HT-29 (cell line): ENCODE results near the gene NMT2. TPM values are rescaled to one million over a fixed set of nuclear protein-coding genes. Genes with fewer than 3 reads are reported as not detected.
A peak's percentile ranks its signal among the peaks of the same experiment; 100 is the strongest.

Experiments
- DNase-seq: peaks from one replicate; pipeline ENCODE4 v3.0.0-alpha.2; 2015; ENCODE audit warnings: low spot score
- total RNA-seq: library from RNA; depleted of rRNA; stranded (reverse); fragments of >200 nt; shearing (Covaris generic); gene quantifications from 2 replicates; pipeline ENCODE4 v1.2.3, GENCODE V29; 2014

NMT2 gene
- total RNA-seq, 1 experiment from 2014 or later = 4.4 TPM

DNA sequence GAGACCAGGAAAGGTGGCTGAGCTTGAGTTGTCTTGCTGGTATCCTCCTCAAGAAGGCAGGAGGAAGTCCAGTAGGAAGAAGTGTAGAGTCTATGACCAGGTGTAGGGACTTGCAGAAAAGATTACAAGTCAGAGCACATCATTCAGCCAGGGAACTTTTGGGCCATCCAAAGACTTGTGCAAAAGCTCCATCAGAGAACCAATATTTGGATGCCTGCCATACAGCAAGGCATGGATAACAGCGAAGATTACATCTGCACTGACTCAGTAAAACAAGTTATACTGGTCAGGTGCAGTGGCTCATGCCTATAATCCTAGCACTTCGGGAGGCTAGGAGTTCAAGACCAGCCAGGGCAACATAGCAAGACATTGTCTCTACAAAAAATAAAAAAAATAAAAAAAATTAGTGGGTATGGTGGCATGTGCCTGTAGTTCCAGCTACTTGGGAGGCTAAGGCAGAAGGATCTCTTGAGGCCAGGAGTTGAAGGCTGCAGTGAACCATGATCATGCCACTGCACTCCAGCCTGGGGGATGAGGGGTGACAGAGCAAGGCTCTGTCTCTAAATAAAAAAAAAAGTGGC is 13.2 kb upstream of the NMT2 start:
- no peak for DNase-seq

DNA sequence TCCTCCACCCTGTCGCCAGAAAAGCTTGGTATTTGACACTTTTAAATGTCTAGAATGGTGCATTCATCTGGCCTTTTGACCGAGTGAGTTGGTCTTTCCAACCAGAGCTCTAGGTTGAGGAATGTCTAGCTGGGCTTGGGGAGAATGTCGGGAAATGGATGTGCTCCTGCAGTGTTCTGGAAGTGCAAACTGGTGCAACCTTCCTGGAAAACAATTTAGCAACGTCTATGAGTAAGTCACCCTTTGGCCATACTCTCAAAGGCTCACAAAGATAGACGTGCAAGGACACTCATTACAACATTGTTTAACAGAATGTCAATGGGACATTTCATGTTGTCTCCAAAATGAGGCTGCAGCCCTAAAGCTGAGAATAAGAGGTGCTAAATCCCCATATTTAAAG is 12.2 kb upstream of the NMT2 start:
- no peak for DNase-seq

DNA sequence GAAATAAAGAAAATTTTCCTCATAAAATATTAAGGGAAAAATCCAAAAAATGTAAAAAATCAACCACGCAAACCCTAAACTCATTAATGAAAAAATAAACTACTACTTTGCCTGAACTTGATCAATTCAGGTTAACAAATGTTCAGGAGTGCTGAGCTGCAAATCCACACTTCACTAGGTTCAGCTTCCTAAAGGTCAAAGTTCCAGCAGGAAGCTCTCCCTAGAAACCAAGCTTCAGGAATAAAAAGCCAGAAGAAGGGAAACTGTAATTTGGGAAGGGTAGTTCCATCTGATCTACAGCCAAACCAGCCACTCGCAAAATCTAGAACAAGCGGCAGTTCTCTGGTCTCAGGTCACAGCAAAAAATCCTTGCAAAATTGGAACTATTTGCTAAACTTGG is 7.8 kb upstream of the NMT2 start:
- DNase-seq = no peak

DNA sequence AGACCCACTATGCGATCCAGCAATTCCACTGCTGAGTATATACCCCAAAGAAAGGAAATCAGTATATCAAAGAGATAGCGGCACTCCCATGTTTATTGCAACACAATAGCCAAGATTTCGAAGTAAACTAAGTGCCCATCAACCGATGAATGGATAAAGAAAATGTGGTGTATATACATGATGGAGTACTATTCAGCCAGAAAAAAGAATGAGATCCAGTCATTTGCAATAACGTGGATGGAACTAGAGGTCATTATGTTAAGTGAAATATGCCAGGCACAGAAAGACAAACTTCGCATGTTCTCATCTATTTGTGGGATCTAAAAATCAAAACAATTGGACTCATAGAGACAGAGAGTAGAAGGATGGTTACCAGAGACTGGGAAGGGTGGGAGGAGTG is 7.1 kb upstream of the NMT2 start:
- no peak for DNase-seq

DNA sequence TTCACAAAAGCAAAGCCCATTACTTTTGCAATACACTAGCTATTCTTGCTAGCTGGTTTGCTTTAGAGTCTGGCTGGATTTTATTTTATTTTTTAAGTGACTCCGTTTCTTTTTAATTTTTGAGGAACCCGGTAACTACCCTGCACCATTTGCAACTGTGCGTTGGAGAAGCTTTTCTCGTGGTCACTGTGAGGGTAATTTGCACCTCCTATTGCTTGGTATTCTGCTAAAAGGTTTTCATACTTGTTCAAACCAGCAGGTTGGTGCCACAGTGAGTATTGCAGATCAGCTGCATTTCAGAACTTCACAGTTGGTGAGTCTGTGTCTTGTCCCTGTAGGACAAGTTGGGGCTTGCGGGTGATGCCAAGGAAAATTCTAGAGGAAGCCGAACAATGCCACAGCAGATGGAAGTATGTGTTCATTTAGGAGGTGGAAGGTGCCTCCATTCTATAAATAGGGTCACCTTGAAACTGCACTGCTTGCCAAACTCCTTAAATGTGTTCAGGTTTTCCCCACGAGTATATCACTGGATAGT is 3.9 kb upstream of the NMT2 start:
- no peak for DNase-seq

DNA sequence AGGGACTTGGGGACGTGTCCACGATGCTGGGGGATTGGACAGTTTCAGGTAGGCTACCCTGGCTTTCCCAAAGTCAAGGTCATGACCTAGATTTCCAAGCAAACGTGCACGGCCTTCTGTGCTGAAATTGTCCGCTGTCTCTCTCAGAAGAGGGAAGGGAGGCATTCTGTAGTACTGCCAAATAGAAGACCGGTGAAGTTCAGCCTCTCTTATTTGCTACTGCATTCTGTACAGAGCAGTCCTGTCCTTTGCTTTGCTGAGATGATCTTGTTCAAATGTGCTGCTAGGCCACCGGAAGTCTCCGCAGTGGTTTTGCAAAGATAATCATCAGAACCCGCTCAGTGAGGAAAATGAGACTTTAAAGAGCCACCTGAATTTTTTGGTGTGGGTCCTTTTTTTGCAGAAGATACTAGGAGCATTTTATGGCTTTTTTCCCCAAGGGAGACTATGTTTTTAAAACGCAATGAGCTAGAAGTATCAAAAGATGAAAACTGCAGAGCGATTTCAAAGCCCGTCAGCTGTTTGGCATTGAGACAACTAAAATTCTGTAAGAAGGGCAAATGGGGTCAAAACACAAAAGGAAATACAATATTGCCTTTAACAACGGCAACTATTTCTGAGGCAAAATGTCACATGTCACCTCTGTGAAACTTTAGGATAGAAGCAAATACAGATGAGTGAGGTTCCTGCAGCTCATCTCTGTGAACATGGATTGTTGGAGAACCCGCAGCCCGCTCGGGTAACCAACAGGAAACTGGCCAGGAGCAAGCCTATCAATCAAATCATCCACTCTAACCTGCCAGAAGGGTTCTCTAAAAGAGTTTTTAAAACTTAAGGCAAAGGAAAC is 1.3 kb upstream of the NMT2 start:
- DNase-seq = no peak

DNA sequence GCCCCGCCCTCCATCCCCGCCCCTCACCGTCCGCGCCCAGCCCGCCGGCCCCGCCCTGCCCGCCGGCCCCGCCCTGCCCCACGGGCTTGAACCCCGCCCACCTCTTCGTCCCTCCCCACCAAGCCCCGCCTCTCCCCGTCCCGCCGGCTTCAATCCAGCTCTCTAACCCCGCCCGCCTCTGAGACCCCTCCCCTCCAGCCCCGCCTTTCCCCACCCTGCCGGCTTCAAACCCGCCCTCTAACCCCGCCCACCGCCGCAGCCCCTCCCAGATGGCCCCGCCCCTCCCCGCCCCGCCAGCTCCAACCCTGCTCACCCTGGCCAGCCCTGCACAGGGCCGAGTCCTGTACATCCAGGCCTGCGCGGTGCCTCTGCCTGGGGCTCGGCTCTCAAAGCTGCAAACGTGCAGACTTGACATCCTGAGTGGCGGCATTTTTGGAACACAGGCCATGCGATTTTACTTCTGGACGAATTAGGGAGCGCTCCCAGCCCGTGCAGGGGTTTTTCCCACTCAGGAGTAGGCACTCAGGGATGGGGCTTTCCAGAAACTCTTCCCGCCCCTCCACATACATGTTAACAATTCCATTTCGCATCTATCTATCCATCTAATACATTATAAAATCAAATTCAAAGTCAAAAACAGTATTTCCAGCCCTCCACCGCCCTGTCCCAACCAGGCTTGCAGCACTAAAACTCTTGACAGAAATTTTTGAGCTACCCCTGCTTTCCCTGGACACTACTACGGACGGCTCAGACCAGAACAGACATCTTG is 477 bp upstream of the NMT2 start:
- DNase-seq = peak; percentile 92

DNA sequence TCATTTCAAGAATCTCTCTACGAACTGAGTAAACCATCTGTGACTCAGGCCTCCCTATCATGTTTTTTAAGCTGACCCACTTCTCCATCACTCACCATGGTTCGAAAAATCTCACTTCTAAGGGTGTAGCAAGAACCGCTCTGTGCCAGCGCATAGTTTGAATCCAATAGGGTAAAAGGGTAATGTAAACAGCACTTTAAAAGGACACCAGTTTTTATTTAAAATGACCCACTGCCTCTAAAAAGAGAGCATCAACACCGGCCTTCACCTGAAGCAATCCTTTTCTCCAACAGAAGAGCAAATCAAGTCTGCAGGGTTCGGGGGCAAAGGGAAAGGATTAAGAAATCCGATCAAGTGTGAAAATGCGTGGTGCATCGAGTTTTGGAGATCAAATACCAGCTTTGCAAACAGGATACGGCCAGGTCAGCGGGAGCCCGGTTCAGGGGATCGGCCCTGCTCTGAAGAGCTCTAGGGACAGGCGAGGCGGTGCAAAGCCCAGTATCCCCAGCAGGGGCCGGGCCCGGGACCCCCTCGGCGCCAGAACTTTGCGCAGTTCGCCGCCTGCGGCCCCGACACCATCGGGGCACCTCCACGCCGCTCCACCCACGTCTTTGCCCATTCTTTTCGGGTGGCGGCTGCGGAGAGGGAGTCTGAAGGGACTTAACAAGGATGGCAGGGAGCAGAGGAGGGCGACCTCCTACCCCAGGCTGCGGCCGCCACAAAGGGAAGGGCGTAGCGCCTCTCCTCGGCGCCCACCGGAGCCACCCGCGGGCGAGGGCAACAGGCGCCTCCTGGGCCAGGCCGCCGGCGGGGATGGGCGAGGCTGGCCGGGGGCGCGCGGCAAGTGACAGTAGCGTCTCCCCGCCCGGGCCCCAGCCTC is 842 bp downstream of the NMT2 start:
- peak; percentile 54 for DNase-seq

DNA sequence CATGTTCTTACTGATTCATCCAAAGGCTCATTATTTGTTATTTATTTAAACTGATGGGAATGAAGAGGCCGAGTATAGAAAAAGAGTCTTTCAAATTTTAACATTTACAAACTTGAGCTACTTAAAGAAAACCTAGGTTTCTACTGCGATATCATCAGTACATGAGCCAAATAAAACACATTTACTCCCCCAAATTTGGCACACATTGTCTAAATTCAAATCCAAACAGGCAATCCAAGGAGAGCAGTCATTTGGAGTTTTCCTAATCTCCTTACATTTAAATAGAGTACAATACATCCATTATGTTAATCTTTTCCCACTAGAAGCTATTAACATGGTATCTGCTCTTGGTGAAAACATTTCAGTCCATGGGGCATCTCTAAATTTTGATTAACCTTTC is 2.2 kb downstream of the NMT2 start:
- no peak for DNase-seq

DNA sequence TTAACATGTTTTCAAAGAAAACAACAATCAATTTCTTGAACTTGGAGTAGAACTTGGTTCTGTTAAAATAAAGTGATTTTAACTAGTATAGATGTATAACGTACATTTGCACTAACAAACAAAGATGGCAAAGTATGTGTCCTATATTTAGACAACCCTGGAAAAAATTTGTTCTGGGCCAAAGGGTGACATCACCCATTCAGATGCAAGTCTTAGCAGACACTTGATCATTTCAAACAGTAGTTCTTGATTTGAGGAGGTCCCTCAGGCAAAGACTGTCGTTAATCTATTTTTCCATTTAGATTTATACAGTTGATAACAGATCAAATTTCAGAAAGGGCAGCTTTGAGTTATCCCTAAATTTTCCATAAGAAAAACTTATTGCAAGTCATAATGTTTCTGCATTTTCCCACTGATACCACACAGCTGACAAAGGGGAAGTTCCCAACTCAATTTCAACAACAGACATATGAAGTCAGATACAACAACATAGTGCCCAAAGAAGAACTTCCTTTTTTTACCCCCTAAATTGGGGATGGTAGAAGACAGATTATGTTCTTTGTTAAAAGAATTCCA is 5.2 kb downstream of the NMT2 start:
- no peak for DNase-seq

DNA sequence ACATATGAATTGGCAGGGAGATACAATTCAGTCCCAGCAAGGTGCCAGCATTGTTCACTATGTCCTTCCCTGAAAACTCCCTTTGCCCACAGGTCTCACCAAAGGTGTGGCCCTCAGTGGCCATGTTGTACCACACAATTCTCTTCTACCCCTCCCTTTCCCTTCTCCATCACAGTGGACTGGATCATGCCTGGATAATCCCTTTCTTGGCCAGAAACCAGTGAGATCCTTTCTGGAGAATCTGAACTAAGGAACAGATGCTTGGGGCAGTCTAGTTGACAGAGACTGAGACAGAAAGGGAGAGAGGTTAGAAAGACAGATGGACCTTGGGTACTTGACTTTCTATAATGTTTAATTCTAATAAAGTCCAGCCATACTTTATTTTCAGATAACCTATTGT is 9.5 kb downstream of the NMT2 start:
- no peak for DNase-seq

DNA sequence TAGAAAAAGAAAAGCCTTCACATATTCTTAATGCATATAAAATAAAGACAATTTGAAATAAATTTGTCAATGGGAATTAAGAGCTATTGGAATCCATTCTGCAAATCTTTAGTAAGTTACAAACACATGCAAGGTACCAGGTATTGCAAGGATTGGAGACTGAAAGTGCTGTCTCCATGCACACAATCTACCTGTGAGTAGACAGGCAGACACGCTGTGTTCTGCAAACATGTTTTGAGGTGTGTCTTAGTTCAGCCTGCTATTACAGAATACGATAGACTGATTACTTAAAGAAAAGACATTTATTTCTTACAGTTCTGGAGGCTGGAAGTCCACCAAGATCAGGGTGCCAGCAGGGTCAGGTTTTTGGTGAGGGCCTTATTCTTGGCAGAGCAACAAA is 10.0 kb downstream of the NMT2 start:
- DNase-seq = no peak

DNA sequence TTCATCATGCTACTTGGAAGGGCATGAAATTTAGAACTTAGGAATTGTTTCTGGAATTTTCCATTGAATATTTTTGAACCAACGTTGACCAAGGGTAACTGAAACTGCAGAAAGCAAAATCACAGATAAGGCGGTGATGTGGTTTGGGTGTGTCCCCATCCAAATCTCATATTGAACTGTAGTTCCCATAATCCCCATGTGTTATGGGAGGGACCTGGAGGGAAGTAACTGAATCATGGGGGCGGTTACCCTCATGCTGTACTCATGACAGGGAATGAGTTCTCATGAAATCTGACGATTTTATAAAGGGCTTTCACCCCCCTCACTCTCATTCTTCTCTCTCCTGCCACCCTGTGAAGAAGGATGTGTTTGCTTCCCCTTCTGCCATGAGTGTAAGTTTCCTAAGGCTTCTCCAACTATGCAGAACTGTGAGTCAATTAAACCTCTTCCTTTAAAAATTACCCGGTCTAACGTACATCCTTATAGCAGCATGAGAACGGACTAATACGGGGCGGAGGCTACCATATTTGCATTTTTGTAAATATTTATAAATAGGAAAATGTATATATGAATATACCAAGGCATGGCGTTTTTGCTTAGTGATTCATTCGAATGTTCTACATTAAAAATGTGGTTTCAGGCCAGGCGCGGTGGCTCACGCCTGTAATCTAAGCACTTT is 12.4 kb downstream of the NMT2 start:
- no peak for DNase-seq

DNA sequence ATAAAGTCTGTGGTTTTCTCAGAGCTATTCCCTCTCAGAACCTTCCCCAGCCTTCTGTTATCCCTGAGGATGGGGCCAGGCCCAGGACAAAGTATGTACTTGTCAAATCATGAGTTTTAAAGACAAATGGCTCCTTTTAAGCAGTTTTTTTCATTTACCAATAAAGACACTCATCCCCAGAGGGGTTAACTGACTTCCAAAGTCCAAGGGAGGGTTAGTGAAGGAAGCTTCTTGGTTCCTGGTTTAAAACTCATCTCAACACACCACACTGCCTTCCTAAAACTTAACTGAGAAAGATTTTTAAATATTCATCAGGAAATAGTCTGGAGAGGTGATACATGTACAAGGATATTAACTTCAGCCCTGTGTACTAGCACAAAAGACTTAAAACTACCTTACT is 15.9 kb downstream of the NMT2 start:
- no peak for DNase-seq

DNA sequence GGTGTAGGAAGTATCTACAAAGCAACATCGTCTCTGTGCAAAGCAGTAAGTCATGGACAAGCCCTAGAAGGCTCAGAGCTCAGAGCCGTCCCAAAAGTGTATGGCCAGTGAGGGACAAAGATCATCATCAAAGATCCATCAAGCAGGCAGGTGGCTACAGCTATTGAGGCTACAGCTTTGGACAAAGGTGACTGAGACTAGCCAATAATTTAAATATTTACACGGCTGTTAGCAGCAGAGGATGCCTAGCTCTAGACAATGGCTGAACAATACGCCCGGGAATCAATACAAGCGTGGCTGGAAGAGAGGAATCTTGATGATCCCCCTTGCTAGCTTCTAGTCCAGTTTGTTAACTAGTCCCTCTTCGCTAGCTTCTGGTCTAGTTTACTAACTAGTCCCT is 17.9 kb downstream of the NMT2 start:
- no peak for DNase-seq

DNA sequence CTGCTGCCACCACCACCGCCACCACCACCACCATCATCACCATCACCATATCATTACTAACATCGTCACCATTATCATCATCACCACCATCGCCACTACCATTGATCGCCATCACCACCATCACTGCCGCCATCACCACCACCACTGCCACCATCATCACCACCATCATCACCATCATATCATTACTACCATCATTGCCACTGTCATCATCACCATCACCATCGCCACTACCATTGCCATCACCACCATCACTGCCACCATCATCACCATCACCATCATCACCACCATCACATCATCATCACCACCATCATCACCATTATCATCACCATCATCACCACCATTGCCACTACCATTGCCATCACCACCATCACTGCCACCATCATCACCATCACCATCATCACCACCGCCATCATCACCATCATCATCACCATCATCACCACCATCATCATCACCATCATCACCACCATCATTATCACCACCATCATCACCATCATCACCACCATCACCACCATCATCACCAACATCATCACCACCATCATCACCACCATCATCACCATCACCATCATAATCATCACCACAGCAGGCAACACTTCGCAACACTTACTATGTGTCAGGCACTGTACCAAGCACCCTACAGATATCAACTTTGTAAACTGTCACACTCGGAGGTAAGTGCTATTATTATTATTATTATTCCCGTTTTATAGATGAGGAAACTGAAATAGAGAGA is 19.3 kb downstream of the NMT2 start:
- DNase-seq = no peak

DNA sequence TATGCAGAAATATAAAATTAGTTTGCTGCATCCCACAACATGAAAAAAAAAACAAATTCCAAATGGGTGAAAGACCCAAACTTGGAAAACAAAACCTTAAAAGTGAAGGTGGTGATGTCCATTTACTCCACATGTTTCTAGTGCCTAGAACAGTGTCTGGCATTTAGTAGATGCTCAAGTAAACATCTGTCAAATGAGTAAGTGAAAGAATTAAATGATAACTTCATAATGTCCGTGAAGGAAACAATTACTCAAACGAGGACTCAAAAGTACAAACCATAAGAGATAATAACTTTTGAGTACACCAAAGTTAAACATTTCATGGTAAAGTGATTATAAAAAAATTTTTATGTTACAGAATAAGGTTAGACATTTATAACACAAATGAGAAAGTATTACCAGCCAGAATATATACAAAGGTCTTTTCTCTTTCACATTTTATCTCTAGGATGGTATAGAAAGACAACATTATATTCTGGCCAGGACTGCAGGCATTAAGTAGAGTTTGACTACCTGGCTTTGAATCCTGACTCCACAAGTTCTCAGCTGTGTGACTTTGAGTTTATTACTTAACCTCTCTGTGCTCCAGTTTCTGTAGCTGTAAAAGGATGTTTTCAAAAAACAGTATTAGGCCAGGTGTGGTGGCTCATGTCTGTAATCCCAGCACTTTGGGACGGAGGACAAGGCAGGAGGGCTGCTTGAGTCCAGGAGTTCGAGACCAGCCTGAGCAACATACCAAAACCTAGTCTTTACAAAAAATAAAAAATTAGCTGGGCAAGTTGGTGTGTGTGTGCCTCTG is 20.7 kb downstream of the NMT2 start:
- DNase-seq = no peak

DNA sequence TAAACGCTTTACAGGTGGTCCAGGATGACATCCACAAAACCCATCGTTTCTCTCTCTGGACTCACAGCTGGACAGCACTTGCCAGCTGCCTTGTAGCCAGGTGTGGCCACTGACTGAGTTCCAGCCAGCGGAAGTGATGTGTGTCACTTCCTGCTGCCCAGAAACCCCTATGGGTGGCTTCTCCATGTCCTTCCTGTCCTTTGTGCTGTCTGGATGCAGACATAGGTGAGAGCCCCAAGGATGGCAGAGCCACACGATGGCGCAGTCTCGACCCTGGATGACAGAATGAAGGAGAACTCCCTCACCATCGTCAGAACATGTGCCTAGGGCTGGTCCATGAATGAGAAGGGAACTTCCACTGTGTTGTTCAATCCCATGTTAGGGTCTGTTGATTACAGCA is 22.1 kb downstream of the NMT2 start:
- no peak for DNase-seq

DNA sequence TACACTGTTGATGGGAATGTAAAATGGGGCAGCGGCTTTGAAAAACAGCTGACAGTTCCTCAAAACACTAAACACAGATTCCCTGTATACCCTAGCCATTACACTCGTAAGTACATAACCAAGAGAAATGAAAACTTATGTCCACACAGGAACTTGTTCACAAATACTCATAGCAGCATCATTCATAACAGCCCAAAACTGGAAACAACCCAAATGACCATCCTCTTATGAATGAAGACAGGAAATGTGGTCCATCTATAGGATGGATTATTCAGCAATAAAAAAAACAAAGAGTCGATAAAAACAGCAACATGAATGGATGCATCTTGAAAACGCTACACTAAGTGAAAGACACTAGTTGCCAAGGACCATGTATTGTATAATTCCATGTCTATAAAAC is 23.7 kb downstream of the NMT2 start:
- DNase-seq = no peak
